Smooth muscle cell (in vitro differentiated cells): ENCODE data around the gene MYO1B. TPM values are rescaled to one million over a fixed set of nuclear protein-coding genes. Genes with fewer than 3 reads are reported as not detected.
A peak's percentile ranks its signal among the peaks of the same experiment; 100 is the strongest.

Experiments
- DNase-seq: peaks from one replicate; lab custom pipeline; 2025; ENCODE audit not compliant: unreplicated experiment; lab: John Stamatoyannopoulos, UW
- H2AFZ ChIP-seq: fragments of 200-600 bp; sonication (generic); 2 replicates; pipeline ENCODE4 v1.6.0; 2016; ENCODE audit warnings: antibody characterized with exemption, low read depth, mild to moderate bottlenecking
- H3F3A ChIP-seq: fragments of 200-600 bp; sonication (generic); 2 replicates; pipeline ENCODE4 v1.6.0; 2017; ENCODE audit warnings: antibody characterized with exemption, low read depth
- H3K27ac ChIP-seq: fragments of 200-600 bp; sonication (generic); 2 replicates; pipeline ENCODE4 v1.5.1; 2016; ENCODE audit warnings: low read depth, mild to moderate bottlenecking
- H3K27me3 ChIP-seq: fragments of 200-600 bp; sonication (generic); 2 replicates; pipeline ENCODE4 v1.6.1; 2016; ENCODE audit warnings: low read depth, mild to moderate bottlenecking
- H3K36me3 ChIP-seq: fragments of 200-600 bp; sonication (generic); 2 replicates; pipeline ENCODE4 v1.5.1; 2016; ENCODE audit warnings: low read depth
- H3K4me1 ChIP-seq: fragments of 200-600 bp; sonication (generic); 2 replicates; pipeline ENCODE4 v1.5.1; 2016; ENCODE audit warnings: low read depth
- H3K4me2 ChIP-seq: fragments of 200-600 bp; sonication (generic); 2 replicates; pipeline ENCODE4 v1.6.0; 2016; ENCODE audit warnings: mild to moderate bottlenecking
- H3K4me3 ChIP-seq: fragments of 200-600 bp; sonication (generic); 2 replicates; pipeline ENCODE4 v1.5.1; 2016; ENCODE audit warnings: mild to moderate bottlenecking
- H3K79me2 ChIP-seq: fragments of 200-600 bp; sonication (generic); 2 replicates; pipeline ENCODE4 v1.6.0; 2016; ENCODE audit warnings: low read depth, mild to moderate bottlenecking
- H3K9ac ChIP-seq: fragments of 200-600 bp; sonication (generic); 2 replicates; pipeline ENCODE4 v1.6.0; 2016; ENCODE audit warnings: low read depth
- H3K9me3 ChIP-seq: fragments of 200-600 bp; sonication (generic); replicated peaks from 2 replicates; pipeline ENCODE4 v1.5.1; 2016; ENCODE audit warnings: low read depth
- H4K20me1 ChIP-seq: fragments of 200-600 bp; sonication (generic); 2 replicates; pipeline ENCODE4 v1.6.0; 2016; ENCODE audit warnings: low read depth
- CTCF ChIP-seq: fragments of 200-600 bp; sonication (generic); IDR thresholded peaks from 2 replicates; pipeline ENCODE4 v1.5.1; 2017; ENCODE audit warnings: borderline replicate concordance, mild to moderate bottlenecking, antibody characterized with exemption; ENCODE audit not compliant: insufficient read depth, poor library complexity, severe bottlenecking
- WGBS: methylation state at CpG from one replicate; pipeline ENCODE4 v1.1.7; 2016; ENCODE audit warnings: low lambda C conversion rate; 5-methylcytosine and 5-hydroxymethylcytosine counted together
- polyA plus RNA-seq: library from polyadenylated mRNA; unstranded; fragments of >200 nt; fragmentation: Nextera tagmentation; extraction: Ambion mirVana; gene quantifications from 2 replicates; pipeline ENCODE4 v1.2.1, GENCODE V29; 2016
- total RNA-seq: library from RNA; depleted of rRNA; stranded (reverse); fragments of >200 nt; gene quantifications from 2 replicates; pipeline ENCODE4 v1.2.3, GENCODE V29; 2014

The MYO1B gene
- total and polyA plus RNA-seq, 2 experiments from 2014 or later: 58.8 to 133 TPM

DNA sequence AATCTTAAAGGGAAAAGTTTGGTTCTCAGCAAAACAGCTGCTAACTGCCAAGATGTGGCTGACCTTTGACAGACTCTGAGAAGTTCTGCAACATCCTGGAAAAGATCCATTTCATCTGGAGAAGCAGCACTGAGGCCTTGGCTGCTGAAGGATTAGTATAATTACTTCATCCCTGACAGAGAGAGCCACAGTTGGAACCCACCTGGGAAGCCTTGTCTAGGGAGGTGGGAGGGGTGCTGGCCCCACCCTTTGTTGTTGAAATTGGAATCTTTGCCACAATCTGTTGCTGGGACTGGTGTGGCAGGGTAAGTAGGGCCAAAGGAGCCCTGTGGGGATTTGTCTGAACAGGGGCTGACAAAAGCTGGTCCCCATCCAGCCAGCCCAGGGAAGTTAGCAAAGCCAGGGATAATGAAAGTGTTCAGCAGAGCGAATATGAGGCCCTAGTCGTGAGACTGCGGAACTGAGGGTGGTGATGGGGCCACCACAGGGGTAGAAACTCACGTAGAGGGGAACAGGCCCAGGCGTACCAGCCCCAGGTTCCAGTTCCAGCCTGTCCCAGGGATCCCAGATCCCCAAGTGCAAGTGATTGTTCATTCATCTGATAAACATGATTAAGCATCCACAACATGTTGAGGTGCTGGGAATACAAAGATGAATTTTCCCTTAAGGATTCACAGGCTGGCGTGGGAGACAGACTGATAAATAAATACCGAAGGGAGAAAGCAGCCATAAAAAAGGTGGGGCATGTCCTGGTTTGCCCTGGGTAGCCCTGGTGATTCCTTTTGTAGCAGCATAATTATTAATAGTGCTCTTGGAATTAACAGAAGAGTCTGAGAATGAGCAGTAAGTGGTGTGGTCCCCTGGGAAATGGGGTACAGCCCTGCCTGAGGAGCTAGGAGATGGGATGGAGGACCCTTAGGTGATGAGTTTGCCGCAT lies 60.0 kb downstream of the MYO1B start:
- peaks cover 5% of the 10 kb centered on the region for H3F3A ChIP-seq
- peak overlapping the region; percentile 61 for H3K27ac ChIP-seq
- no peak for DNase-seq
- peaks cover 64% of the 10 kb centered on the region for H4K20me1 ChIP-seq
- H3K9ac ChIP-seq: peak overlapping the region; percentile 3
- H3K4me3 ChIP-seq: no peak overlapping the region
- TF ChIP-seq CTCF: no peak
- H3K27me3 ChIP-seq: no peaks in the 10 kb centered on the region
- WGBS: 83% methylated on average over 8 of the region's 8 CpGs
- peaks cover 46% of the 10 kb centered on the region for H3K79me2 ChIP-seq
- no peaks in the 10 kb centered on the region for H3K36me3 ChIP-seq
- H3K4me2 ChIP-seq: peak overlapping the region; percentile 35
- H2AFZ ChIP-seq: no peak overlapping the region
- no peaks in the 10 kb centered on the region for H3K9me3 ChIP-seq
- peaks cover 22% of the 10 kb centered on the region for H3K4me1 ChIP-seq

DNA sequence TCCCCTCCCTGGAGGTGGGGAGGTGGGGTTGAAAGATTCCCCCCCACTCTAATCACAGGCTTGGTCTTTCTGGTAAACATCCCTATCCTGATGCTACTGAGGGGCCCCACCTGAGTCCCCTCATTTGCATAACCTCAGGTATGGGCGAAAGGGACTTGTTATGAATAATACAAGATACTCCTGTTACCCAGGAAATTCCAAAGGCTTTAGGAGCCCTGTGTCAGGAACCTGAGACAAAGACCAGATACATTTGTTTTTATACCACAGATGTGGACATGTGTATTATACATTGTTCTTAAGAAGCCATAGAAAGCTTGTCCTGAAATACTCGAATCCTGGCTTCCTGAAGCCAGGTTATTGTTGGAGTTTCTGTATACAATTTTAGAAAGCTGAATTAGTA lies 62.8 kb downstream of the MYO1B start:
- Histone ChIP-seq H3K79me2 (peaks cover 71% of the 10 kb centered on the region), H3K4me1 (peaks cover 22% of the 10 kb centered on the region), H3K27ac (peak overlapping the region; percentile 50), H3F3A (peaks cover 5% of the 10 kb centered on the region), H4K20me1 (peaks cover 59% of the 10 kb centered on the region), H2AFZ (no peak overlapping the region), H3K27me3 (no peaks in the 10 kb centered on the region), H3K9ac (no peak overlapping the region), H3K9me3 (no peaks in the 10 kb centered on the region), H3K36me3 (no peaks in the 10 kb centered on the region), H3K4me2 (no peak overlapping the region), H3K4me3 (no peak overlapping the region)
- WGBS: 72% methylated on average over 2 of the region's 2 CpGs
- DNase-seq: no peak
- no peak for TF ChIP-seq CTCF

DNA sequence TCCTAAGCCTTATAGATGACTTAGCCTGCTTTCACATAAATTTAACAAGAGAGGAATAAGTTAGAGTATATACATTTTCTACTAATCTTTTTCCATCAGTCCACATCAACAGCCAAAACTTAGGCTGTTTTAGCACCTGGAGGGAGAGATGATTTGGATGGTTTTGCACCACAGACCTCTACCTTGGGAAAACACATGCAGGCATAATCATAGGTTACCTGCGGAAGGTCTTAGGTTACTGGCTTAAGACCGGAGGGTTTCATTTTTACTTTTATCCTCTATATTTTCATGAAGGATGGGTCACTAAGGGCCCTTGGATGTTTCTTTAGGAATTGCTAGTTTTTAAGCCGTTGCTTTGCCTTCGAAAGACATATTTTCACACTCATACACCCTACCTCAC lies 66.0 kb downstream of the MYO1B start:
- Histone ChIP-seq H3K79me2 (peaks cover 91% of the 10 kb centered on the region), H3K4me1 (peaks cover 2% of the 10 kb centered on the region), H3K9me3 (no peaks in the 10 kb centered on the region), H3K4me3 (no peak overlapping the region), H3K4me2 (no peak overlapping the region), H3K27ac (peak overlapping the region; percentile 14), H3K9ac (no peak overlapping the region), H3F3A (peaks cover 5% of the 10 kb centered on the region), H3K36me3 (no peaks in the 10 kb centered on the region), H2AFZ (no peak overlapping the region), H3K27me3 (no peaks in the 10 kb centered on the region), H4K20me1 (peaks cover 62% of the 10 kb centered on the region)
- 95% methylated on average over 4 of the region's 4 CpGs for WGBS
- no peak for TF ChIP-seq CTCF
- no peak for DNase-seq

GRCh38 chr2:191311627-191312026 lies 66.4 kb downstream of the MYO1B start:
- Histone ChIP-seq H3K4me3 (no peak overlapping the region), H3K79me2 (peaks cover 92% of the 10 kb centered on the region), H4K20me1 (peaks cover 66% of the 10 kb centered on the region), H3K27ac (peak overlapping the region; percentile 14), H3K27me3 (no peaks in the 10 kb centered on the region), H2AFZ (no peak overlapping the region), H3K9ac (no peak overlapping the region), H3K4me2 (no peak overlapping the region), H3F3A (peaks cover 5% of the 10 kb centered on the region), H3K4me1 (peaks cover 2% of the 10 kb centered on the region), H3K9me3 (no peaks in the 10 kb centered on the region), H3K36me3 (no peaks in the 10 kb centered on the region)
- WGBS: 91% methylated on average over 1 of the region's 1 CpG
- TF ChIP-seq CTCF: no peak
- no peak for DNase-seq
